HepG2 (cell line): ENCODE data around the gene STX12. TPM values are rescaled to one million over a fixed set of nuclear protein-coding genes. Genes with fewer than 3 reads are reported as not detected.
A peak's percentile ranks its signal among the peaks of the same experiment; 100 is the strongest.

Experiments used
- DNMT1 ChIP-seq: sonication (generic); formaldehyde crosslinking; IDR thresholded peaks from 2 replicates; pipeline ENCODE4 v1.5.1; 2020; ENCODE audit warnings: mild to moderate bottlenecking, missing genetic modification reagents
- HOXA3 ChIP-seq: sonication (generic); formaldehyde crosslinking; IDR thresholded peaks from 2 replicates; pipeline ENCODE4 v1.5.0; 2020; ENCODE audit warnings: missing genetic modification reagents
- IRF9 ChIP-seq: sonication (generic); formaldehyde crosslinking; IDR thresholded peaks from 2 replicates; pipeline ENCODE4 v1.8.0; 2022; ENCODE audit warnings: missing genetic modification reagents, mild to moderate bottlenecking, borderline replicate concordance
- KDM1A ChIP-seq: IDR thresholded peaks from 2 replicates; pipeline ENCODE4 v1.6.1; 2016; ENCODE audit warnings: missing compliant biosample characterization
- MED1 ChIP-seq: sonication (generic); formaldehyde crosslinking; IDR thresholded peaks from 2 replicates; pipeline ENCODE4 v1.4.0; 2020; ENCODE audit warnings: missing genetic modification reagents
- MXD3 ChIP-seq: IDR thresholded peaks from 2 replicates; pipeline ENCODE4 v1.6.1; 2016; ENCODE audit warnings: mild to moderate bottlenecking, missing biosample characterization, missing genetic modification reagents
- PHF8 ChIP-seq: sonication (generic); formaldehyde crosslinking; IDR thresholded peaks from 2 replicates; pipeline ENCODE4 v1.5.0; 2020; ENCODE audit warnings: missing genetic modification reagents
- SIX4 ChIP-seq: sonication (generic); formaldehyde crosslinking; IDR thresholded peaks from 2 replicates; pipeline ENCODE4 v1.4.0; 2020; ENCODE audit warnings: missing genetic modification reagents
- TBL1XR1 ChIP-seq: fragments of 150-350 bp; IDR thresholded peaks from 2 replicates; pipeline ENCODE4 v1.6.1; 2014; ENCODE audit warnings: borderline replicate concordance, low read length; ENCODE audit not compliant: partially characterized antibody
- ZFP36 ChIP-seq: fragments of 150-350 bp; IDR thresholded peaks from 2 replicates; pipeline ENCODE4 v1.6.1; 2018; ENCODE audit warnings: borderline replicate concordance, low read length, low read depth; ENCODE audit not compliant: partially characterized antibody
- ZFY ChIP-seq: sonication (generic); formaldehyde crosslinking; IDR thresholded peaks from 2 replicates; pipeline ENCODE4 v1.4.0; 2020; ENCODE audit warnings: missing genetic modification reagents
- ZNF160 ChIP-seq: sonication (generic); formaldehyde crosslinking; IDR thresholded peaks from 2 replicates; pipeline ENCODE4 v1.8.0; 2022; ENCODE audit warnings: mild to moderate bottlenecking, inconsistent platforms, missing genetic modification reagents
- ZNF441 ChIP-seq: sonication (generic); formaldehyde crosslinking; IDR thresholded peaks from 2 replicates; pipeline ENCODE4 v1.7.0; 2021; ENCODE audit warnings: missing genetic modification reagents, borderline replicate concordance
- ZNF547 ChIP-seq: sonication (generic); formaldehyde crosslinking; IDR thresholded peaks from 2 replicates; pipeline ENCODE4 v1.5.1; 2020; ENCODE audit warnings: mild to moderate bottlenecking, missing genetic modification reagents
- ZNF704 ChIP-seq: sonication (generic); formaldehyde crosslinking; IDR thresholded peaks from 2 replicates; pipeline ENCODE4 v1.8.1; 2023; ENCODE audit warnings: mild to moderate bottlenecking, inconsistent platforms, moderate library complexity, missing genetic modification reagents, borderline replicate concordance
- ZNF710 ChIP-seq: sonication (generic); formaldehyde crosslinking; IDR thresholded peaks from 2 replicates; pipeline ENCODE4 v1.5.0; 2020; ENCODE audit warnings: mild to moderate bottlenecking, missing genetic modification reagents, borderline replicate concordance
- ZNF800 ChIP-seq: sonication (generic); formaldehyde crosslinking; IDR thresholded peaks from 2 replicates; pipeline ENCODE4 v1.4.0; 2020; ENCODE audit warnings: missing genetic modification reagents
- polyA plus RNA-seq, 8 experiments: library from polyadenylated mRNA; depleted of rRNA in 3 of 8; stranded (reverse) in 7 of 8; unstranded in 1 of 8; fragments of >200 nt; fragmentation: Illumina TruSeq in 4 of 8; extraction: Trizol in 4 of 8; gene quantifications; 2 replicates each; pipeline versions ENCODE4 v1.2.1 to v1.2.3, GENCODE V29; 2011 to 2016; ENCODE audit warnings: low read depth in 4 of 8, missing spikeins in 1 of 8, mixed read lengths in 1 of 8; ENCODE audit not compliant: insufficient read depth in 1 of 8
- total RNA-seq, 5 experiments: library from RNA; depleted of rRNA; stranded (reverse); fragments of >200 nt; fragmentation: Illumina TruSeq; extraction: Trizol; gene quantifications; 2 replicates each; pipeline ENCODE4 v1.2.3, GENCODE V29; 2016; ENCODE audit warnings: low read depth in 1 of 5

Gene STX12
- total and polyA plus RNA-seq, 2 of the 13 experiments (the other 11 are each of a cell fraction or from before 2014, with no cell fraction given), result 9.0 to 19.7 TPM

- TF ChIP-seq PHF8 (CRISPR knock-in tag) (peak; percentile 3; the same call in 1 of the 2 replicates), TBL1XR1 (no peak), ZNF800 (peak; percentile 78; the same call in 1 of the 2 replicates), ZFP36 (peak; percentile 85), ZNF160 (CRISPR knock-in tag) (peak; percentile 27; the same call in 1 of the 2 replicates), ZNF547 (0 out of 2 replicates have a peak, but pooled peaks have one; percentile 14), KDM1A (CRISPR knock-in tag) (peak; percentile 73; the same call in 1 of the 2 replicates), MED1 (0 out of 2 replicates have a peak, but pooled peaks have one; percentile 10), ZNF710 (CRISPR knock-in tag) (no peak), DNMT1 (CRISPR knock-in tag) (no peak), HOXA3 (CRISPR knock-in tag) (peak; percentile 33; the same call in 1 of the 2 replicates), IRF9 (CRISPR knock-in tag) (no peak), ZFY (CRISPR knock-in tag) (0 out of 2 replicates have a peak, but pooled peaks have one; percentile 42), SIX4 (CRISPR knock-in tag) (no peak), ZNF441 (CRISPR knock-in tag) (no peak), MXD3 (peak; percentile 4; the same call in 1 of the 2 replicates), ZNF704 (CRISPR knock-in tag) (0 out of 2 replicates have a peak, but pooled peaks have one; percentile 28)
Measured at GRCh38 chr1:27872802-27873551, 100.0 kb downstream of the STX12 start (continued).
